ENCODE data around the gene CTNNA1.

DNA sequence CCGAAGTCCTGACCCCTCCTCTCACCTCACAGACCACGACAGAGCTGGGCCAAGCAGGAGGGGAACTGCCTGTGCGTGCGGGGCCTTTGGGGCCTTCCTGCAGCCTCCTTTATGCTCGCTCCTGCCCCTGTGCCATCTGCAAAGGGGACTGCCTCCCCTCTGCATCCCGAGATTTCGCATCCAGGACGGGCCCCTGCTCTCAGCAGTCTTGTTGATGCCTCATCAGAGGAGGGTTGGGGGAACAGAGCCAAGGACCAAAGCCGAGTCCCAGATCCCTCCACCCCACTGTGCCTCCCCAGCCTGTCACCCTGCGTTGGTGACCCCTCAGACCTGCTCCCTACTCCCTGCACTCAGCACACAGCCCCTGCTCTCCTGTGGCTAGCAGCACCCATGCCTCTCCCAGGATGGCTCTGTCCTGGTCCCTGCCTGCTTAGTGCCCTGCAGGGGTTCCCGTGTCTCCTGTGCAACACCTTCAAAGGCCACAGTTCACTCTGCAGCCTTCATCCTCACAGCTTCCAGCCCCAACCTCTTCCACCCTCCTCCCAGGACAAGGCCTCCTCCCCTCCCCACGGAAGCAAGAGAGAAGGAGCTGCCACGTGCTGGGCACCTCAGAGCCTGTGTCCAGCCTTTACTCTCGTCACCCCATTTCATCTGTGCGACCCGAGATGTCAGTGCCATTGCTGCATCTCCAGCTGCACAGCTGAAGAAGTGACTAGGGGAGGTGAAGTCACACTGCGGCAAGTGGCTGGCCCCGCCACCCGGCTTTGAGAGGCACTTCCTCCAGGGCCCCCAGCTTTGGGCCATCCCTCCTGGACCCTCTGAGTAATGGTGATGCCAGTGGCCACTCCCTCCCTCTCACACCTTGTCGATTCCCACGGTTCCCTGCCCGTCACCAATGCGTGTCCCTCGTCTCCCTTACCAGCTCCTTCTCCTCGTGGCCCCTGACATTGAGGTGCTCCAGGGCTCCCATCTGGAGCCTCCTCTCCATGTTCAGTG lies 184.5 kb downstream of the CTNNA1 start:
- TF ChIP-seq CEBPB (IDR thresholded peaks at IDR 0.05; ENCODE audit: low read depth, low read length) = no peak
- TF ChIP-seq, protein P1, sequence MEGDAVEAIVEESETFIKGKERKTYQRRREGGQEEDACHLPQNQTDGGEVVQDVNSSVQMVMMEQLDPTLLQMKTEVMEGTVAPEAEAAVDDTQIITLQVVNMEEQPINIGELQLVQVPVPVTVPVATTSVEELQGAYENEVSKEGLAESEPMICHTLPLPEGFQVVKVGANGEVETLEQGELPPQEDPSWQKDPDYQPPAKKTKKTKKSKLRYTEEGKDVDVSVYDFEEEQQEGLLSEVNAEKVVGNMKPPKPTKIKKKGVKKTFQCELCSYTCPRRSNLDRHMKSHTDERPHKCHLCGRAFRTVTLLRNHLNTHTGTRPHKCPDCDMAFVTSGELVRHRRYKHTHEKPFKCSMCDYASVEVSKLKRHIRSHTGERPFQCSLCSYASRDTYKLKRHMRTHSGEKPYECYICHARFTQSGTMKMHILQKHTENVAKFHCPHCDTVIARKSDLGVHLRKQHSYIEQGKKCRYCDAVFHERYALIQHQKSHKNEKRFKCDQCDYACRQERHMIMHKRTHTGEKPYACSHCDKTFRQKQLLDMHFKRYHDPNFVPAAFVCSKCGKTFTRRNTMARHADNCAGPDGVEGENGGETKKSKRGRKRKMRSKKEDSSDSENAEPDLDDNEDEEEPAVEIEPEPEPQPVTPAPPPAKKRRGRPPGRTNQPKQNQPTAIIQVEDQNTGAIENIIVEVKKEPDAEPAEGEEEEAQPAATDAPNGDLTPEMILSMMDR (IDR thresholded peaks at IDR 0.05; ENCODE audit: control extremely low read depth in 1 of 3, insufficient read depth in 1 of 3, low read depth in 1 of 3, low read length in 3 of 3) = no peak
- TF ChIP-seq POLR2AphosphoS5 (IDR thresholded peaks at IDR 0.05; ENCODE audit: low read depth, low read length) = peak; percentile 72
- peak in 1 of 2 experiments; percentile 20; a peak in 1 of 3 replicates for TF ChIP-seq POLR2A (IDR thresholded peaks at IDR 0.05; ENCODE audit: control extremely low read depth in 1 of 2, low read depth in 2 of 2, low read length in 2 of 2)
- no peak for TF ChIP-seq TAF1 (IDR thresholded peaks at IDR 0.05; ENCODE audit: low read depth, low read length)
- no peak for TF ChIP-seq CHD2 (IDR thresholded peaks at IDR 0.05; ENCODE audit: low read length)
- no peak for TF ChIP-seq TBP (IDR thresholded peaks at IDR 0.05; ENCODE audit: low read depth, low read length)
- TF ChIP-seq EP300 (IDR thresholded peaks at IDR 0.05; ENCODE audit: borderline replicate concordance in 1 of 2, low read depth in 2 of 2, low read length in 2 of 2) = no peak
